RWPE2 (cell line): ENCODE measurements around the gene CXCR6.

Experiments used
- ATAC-seq: fragments of 200-7000 bp; cut with Tn5 transposase; 3 replicates; pipeline ENCODE4 v1.9.1; 2021; ENCODE audit warnings: low read depth
- DNase-seq: peaks from one replicate; pipeline ENCODE4 v3.0.0-alpha.2; 2020; ENCODE audit warnings: low spot score
- H3K27ac ChIP-seq: fragments of 450-650 bp; 2 replicates; pipeline ENCODE4 v1.5.1; 2017; ENCODE audit warnings: mild to moderate bottlenecking; ENCODE audit not compliant: poor library complexity, severe bottlenecking
- H3K27me3 ChIP-seq: fragments of 250-450 bp; sonication (Bioruptor Pico); 2 replicates; pipeline ENCODE4 v1.5.1; 2021; ENCODE audit warnings: mild to moderate bottlenecking, moderate library complexity; ENCODE audit not compliant: insufficient read depth, poor library complexity, severe bottlenecking
- H3K36me3 ChIP-seq: fragments of 250-450 bp; sonication (Bioruptor Pico); 2 replicates; pipeline ENCODE4 v1.5.1; 2020; ENCODE audit warnings: low read depth, mild to moderate bottlenecking, moderate library complexity
- H3K4me1 ChIP-seq: fragments of 250-450 bp; sonication (Bioruptor Pico); 2 replicates; pipeline ENCODE4 v1.5.1; 2021; ENCODE audit warnings: mild to moderate bottlenecking, moderate library complexity; ENCODE audit not compliant: insufficient read depth, poor library complexity, severe bottlenecking
- H3K4me3 ChIP-seq: fragments of 250-450 bp; sonication (Bioruptor Pico); 2 replicates; pipeline ENCODE4 v1.5.1; 2021; ENCODE audit warnings: mild to moderate bottlenecking, moderate library complexity; ENCODE audit not compliant: severe bottlenecking
- H3K9me3 ChIP-seq: fragments of 250-450 bp; sonication (Bioruptor Pico); 2 replicates; pipeline ENCODE4 v1.5.1; 2021; ENCODE audit warnings: mild to moderate bottlenecking, moderate library complexity; ENCODE audit not compliant: severe bottlenecking
- CTCF ChIP-seq: fragments of 450-650 bp; IDR thresholded peaks from one replicate; pipeline ENCODE4 v1.5.1; 2017; ENCODE audit warnings: mild to moderate bottlenecking, moderate library complexity; ENCODE audit not compliant: poor library complexity, severe bottlenecking

The CXCR6 gene

GRCh38 chr3:45969116-45969515 lies 25.9 kb downstream of the CXCR6 start:
- peaks cover 11% of the 10 kb centered on the region for H3K4me1 ChIP-seq
- DNase-seq = no peak
- H3K27ac ChIP-seq = no peak overlapping the region
- no peak for ATAC-seq
- no peaks in the 10 kb centered on the region for H3K27me3 ChIP-seq
- H3K9me3 ChIP-seq = no peaks in the 10 kb centered on the region
- H3K4me3 ChIP-seq = no peak overlapping the region
- no peak for TF ChIP-seq CTCF
- H3K36me3 ChIP-seq = peaks cover 58% of the 10 kb centered on the region

DNA sequence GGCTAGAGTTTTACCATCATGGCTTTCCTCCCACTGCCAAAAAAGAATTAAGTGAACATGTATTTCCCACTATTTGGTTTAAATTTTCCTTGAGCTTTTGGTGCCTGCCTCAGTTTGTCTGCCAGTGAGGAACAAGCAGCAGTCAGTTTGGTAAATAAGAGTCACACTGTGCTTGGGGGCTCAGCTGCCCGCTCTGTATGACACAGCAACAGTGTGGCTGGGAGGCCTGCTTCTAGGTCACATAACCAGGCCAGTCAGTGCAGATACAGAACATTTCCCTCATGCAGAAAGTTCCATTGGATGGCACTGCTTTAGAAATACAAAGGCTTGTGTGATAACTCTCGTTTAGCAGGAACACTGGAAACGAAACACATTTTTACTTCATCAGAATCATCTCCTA lies 26.7 kb downstream of the CXCR6 start:
- no peaks in the 10 kb centered on the region for H3K27me3 ChIP-seq
- H3K9me3 ChIP-seq = no peaks in the 10 kb centered on the region
- no peak for DNase-seq
- peaks cover 50% of the 10 kb centered on the region for H3K36me3 ChIP-seq
- no peak for ATAC-seq
- no peak overlapping the region for H3K4me3 ChIP-seq
- H3K4me1 ChIP-seq = peaks cover 11% of the 10 kb centered on the region
- H3K27ac ChIP-seq = no peak overlapping the region
- TF ChIP-seq CTCF = no peak

- TF ChIP-seq CTCF = no peak
- Histone ChIP-seq H3K9me3 (no peaks in the 10 kb centered on the region), H3K27me3 (no peaks in the 10 kb centered on the region), H3K27ac (peak overlapping the region; percentile 12), H3K36me3 (peaks cover 53% of the 10 kb centered on the region), H3K4me1 (peaks cover 11% of the 10 kb centered on the region), H3K4me3 (no peak overlapping the region)
- ATAC-seq = peak; percentile 98
- DNase-seq = no peak
Observed at GRCh38 chr3:45972534-45973402, 29.5 kb downstream of the CXCR6 start.

- H3K4me1 ChIP-seq = peaks cover 11% of the 10 kb centered on the region
Observed at GRCh38 chr3:45974686-45975085, 31.4 kb downstream of the CXCR6 start.

More at GRCh38 chr3:45974686-45975085, 31.4 kb downstream of the CXCR6 start:
- DNase-seq (no peak), ATAC-seq (no peak)
- no peaks in the 10 kb centered on the region for H3K27me3 ChIP-seq
- H3K27ac ChIP-seq = no peak overlapping the region
- peaks cover 53% of the 10 kb centered on the region for H3K36me3 ChIP-seq
- H3K4me3 ChIP-seq = no peak overlapping the region
- no peak for TF ChIP-seq CTCF
- H3K9me3 ChIP-seq = no peaks in the 10 kb centered on the region
